HEK293 (cell line): ENCODE data around the gene REPS2.

ENCODE experiments used
- CTCF ChIA-PET: fragments of 350-600 bp; formaldehyde crosslinking; extraction: SDS; loops from one replicate; lab custom pipeline; 2021; ENCODE audit warnings: antibody characterized with exemption; lab: Yijun Ruan, JAX
- POLR2A ChIA-PET: fragments of 300-600 bp; formaldehyde crosslinking; extraction: SDS; loops from one replicate; lab custom pipeline; 2020; ENCODE audit warnings: antibody characterized with exemption, inconsistent platforms; lab: Yijun Ruan, JAX
- H3K27ac ChIP-seq: fragments of 200-500 bp; sonication (Bioruptor generic); 2 replicates; pipeline ENCODE4 v1.5.1; 2014; ENCODE audit warnings: low read depth, low read length, control low read depth, inconsistent platforms; ENCODE audit errors: extremely low read depth
- H3K36me3 ChIP-seq, 2 experiments: fragments of 200-500 bp in 1 of 2; sonication (Bioruptor generic) in 1 of 2; 1 replicate in 1 of 2; 2 replicates in 1 of 2; pipeline ENCODE4 v1.5.1; 2014 to 2017; ENCODE audit warnings: inconsistent platforms in 2 of 2, low read length in 2 of 2; ENCODE audit not compliant: control insufficient read depth in 2 of 2, insufficient read depth in 1 of 2
- H3K4me1 ChIP-seq: fragments of 200-500 bp; sonication (Bioruptor generic); 2 replicates; pipeline ENCODE4 v1.5.1; 2014; ENCODE audit warnings: mild to moderate bottlenecking, low read length, inconsistent platforms; ENCODE audit not compliant: control insufficient read depth, insufficient read depth
- H3K4me3 ChIP-seq: 2 replicates; pipeline ENCODE4 v1.5.1; 2011; ENCODE audit warnings: low read depth, mild to moderate bottlenecking, control low read depth, low read length, moderate library complexity
- H3K9me3 ChIP-seq: fragments of 200-500 bp; sonication (Bioruptor generic); 2 replicates; pipeline ENCODE4 v1.5.1; 2014; ENCODE audit warnings: low read depth, low read length, inconsistent platforms; ENCODE audit not compliant: control insufficient read depth, insufficient read depth
- GLIS1 ChIP-seq: fragments of 450-650 bp; formaldehyde crosslinking; IDR thresholded peaks from 2 replicates; pipeline ENCODE4 v1.5.1; 2016; ENCODE audit warnings: missing biosample characterization, missing genetic modification characterization
- HOXA7 ChIP-seq: sonication (generic); formaldehyde crosslinking; IDR thresholded peaks from 2 replicates; pipeline ENCODE4 v1.8.1; 2022; ENCODE audit warnings: missing genetic modification reagents, borderline replicate concordance
- MEIS1 ChIP-seq: sonication (generic); formaldehyde crosslinking; IDR thresholded peaks from 2 replicates; pipeline ENCODE4 v1.8.1; 2022; ENCODE audit warnings: missing genetic modification reagents, mild to moderate bottlenecking, borderline replicate concordance
- PRDM2 ChIP-seq: fragments of 450-650 bp; formaldehyde crosslinking; IDR thresholded peaks from 2 replicates; pipeline ENCODE4 v1.5.1; 2016; ENCODE audit warnings: missing biosample characterization, missing genetic modification characterization, borderline replicate concordance
- YY1 ChIP-seq: fragments of 450-650 bp; formaldehyde crosslinking; IDR thresholded peaks from 2 replicates; pipeline ENCODE4 v1.5.1; 2018; ENCODE audit warnings: missing biosample characterization, missing genetic modification characterization
- YY2 ChIP-seq: fragments of 450-650 bp; formaldehyde crosslinking; IDR thresholded peaks from 2 replicates; pipeline ENCODE4 v1.5.1; 2016; ENCODE audit warnings: missing biosample characterization, missing genetic modification characterization
- ZBTB17 ChIP-seq: fragments of 450-650 bp; formaldehyde crosslinking; IDR thresholded peaks from 2 replicates; pipeline ENCODE4 v1.5.1; 2016; ENCODE audit warnings: missing biosample characterization, missing genetic modification characterization
- ZBTB6 ChIP-seq: fragments of 450-650 bp; formaldehyde crosslinking; IDR thresholded peaks from 2 replicates; pipeline ENCODE4 v1.5.1; 2017; ENCODE audit warnings: missing biosample characterization, missing genetic modification characterization
- ZFP3 ChIP-seq: fragments of 450-650 bp; formaldehyde crosslinking; IDR thresholded peaks from 2 replicates; pipeline ENCODE4 v1.5.1; 2016; ENCODE audit warnings: low read depth, missing biosample characterization, missing genetic modification characterization
- ZNF114 ChIP-seq: fragments of 450-650 bp; formaldehyde crosslinking; IDR thresholded peaks from 2 replicates; pipeline ENCODE4 v1.5.0; 2017; ENCODE audit warnings: missing biosample characterization, missing genetic modification characterization
- ZNF23 ChIP-seq: fragments of 450-650 bp; formaldehyde crosslinking; IDR thresholded peaks from 2 replicates; pipeline ENCODE4 v1.5.1; 2016; ENCODE audit warnings: missing biosample characterization, missing genetic modification characterization, borderline replicate concordance
- ZNF423 ChIP-seq: fragments of 450-650 bp; formaldehyde crosslinking; IDR thresholded peaks from 2 replicates; pipeline ENCODE4 v1.5.1; 2016; ENCODE audit warnings: missing biosample characterization, missing genetic modification characterization
- ZNF449 ChIP-seq: fragments of 450-650 bp; formaldehyde crosslinking; IDR thresholded peaks from 2 replicates; pipeline ENCODE4 v1.5.1; 2017; ENCODE audit warnings: missing biosample characterization, mild to moderate bottlenecking, missing genetic modification characterization, moderate library complexity
- ZNF596 ChIP-seq: fragments of 450-650 bp; IDR thresholded peaks from 2 replicates; pipeline ENCODE4 v1.5.0; 2018; ENCODE audit warnings: missing biosample characterization, mild to moderate bottlenecking, missing genetic modification characterization, moderate library complexity
- ZNF664 ChIP-seq: fragments of 450-650 bp; formaldehyde crosslinking; IDR thresholded peaks from 2 replicates; pipeline ENCODE4 v1.5.1; 2016; ENCODE audit warnings: missing biosample characterization, missing genetic modification characterization
- ZNF677 ChIP-seq: fragments of 450-650 bp; IDR thresholded peaks from 2 replicates; pipeline ENCODE4 v1.5.0; 2018; ENCODE audit warnings: missing biosample characterization, mild to moderate bottlenecking, missing genetic modification characterization, moderate library complexity
- ZSCAN23 ChIP-seq: fragments of 450-650 bp; formaldehyde crosslinking; IDR thresholded peaks from 2 replicates; pipeline ENCODE4 v1.5.1; 2016; ENCODE audit warnings: missing biosample characterization, missing genetic modification characterization
- ZSCAN5A ChIP-seq: fragments of 450-650 bp; formaldehyde crosslinking; IDR thresholded peaks from 2 replicates; pipeline ENCODE4 v1.5.1; 2016; ENCODE audit warnings: missing biosample characterization, missing genetic modification characterization
- TF ChIP-seq, protein P1 (sequence below): fragments of 450-650 bp; formaldehyde crosslinking; IDR thresholded peaks from 2 replicates; pipeline ENCODE4 v1.5.1; 2016; ENCODE audit warnings: missing biosample characterization, missing genetic modification characterization, borderline replicate concordance

REPS2 gene

GRCh38 chrX:17042037-17042436, 95.6 kb downstream of the REPS2 start:
- Histone ChIP-seq H3K4me3 (no peak overlapping the region), H3K36me3 (no peaks in the 10 kb centered on the region), H3K27ac (no peak overlapping the region), H3K4me1 (peaks cover 9% of the 10 kb centered on the region), H3K9me3 (no peaks in the 10 kb centered on the region)
- ChIA-PET CTCF (interaction anchor here (0.6 to 15.1 kb wide), 5 partner anchors 10 to 158 kb away, joined by 3 to 192 read pairs (median 3); no protein-coding TSS in a partner anchor), POLR2A (no interaction called here)
- TF ChIP-seq MEIS1 (CRISPR knock-in tag): no peak
- no peak for TF ChIP-seq ZNF449
- no peak for TF ChIP-seq YY2 (tag by site-specific recombination)
- TF ChIP-seq GLIS1 (tag by site-specific recombination): no peak
- TF ChIP-seq ZSCAN5A (tag by site-specific recombination): no peak
- TF ChIP-seq ZNF664: no peak
- TF ChIP-seq PRDM2 (tag by site-specific recombination): no peak
- TF ChIP-seq ZNF114: no peak
- no peak for TF ChIP-seq HOXA7
- TF ChIP-seq ZSCAN23: no peak
- TF ChIP-seq, protein P1, sequence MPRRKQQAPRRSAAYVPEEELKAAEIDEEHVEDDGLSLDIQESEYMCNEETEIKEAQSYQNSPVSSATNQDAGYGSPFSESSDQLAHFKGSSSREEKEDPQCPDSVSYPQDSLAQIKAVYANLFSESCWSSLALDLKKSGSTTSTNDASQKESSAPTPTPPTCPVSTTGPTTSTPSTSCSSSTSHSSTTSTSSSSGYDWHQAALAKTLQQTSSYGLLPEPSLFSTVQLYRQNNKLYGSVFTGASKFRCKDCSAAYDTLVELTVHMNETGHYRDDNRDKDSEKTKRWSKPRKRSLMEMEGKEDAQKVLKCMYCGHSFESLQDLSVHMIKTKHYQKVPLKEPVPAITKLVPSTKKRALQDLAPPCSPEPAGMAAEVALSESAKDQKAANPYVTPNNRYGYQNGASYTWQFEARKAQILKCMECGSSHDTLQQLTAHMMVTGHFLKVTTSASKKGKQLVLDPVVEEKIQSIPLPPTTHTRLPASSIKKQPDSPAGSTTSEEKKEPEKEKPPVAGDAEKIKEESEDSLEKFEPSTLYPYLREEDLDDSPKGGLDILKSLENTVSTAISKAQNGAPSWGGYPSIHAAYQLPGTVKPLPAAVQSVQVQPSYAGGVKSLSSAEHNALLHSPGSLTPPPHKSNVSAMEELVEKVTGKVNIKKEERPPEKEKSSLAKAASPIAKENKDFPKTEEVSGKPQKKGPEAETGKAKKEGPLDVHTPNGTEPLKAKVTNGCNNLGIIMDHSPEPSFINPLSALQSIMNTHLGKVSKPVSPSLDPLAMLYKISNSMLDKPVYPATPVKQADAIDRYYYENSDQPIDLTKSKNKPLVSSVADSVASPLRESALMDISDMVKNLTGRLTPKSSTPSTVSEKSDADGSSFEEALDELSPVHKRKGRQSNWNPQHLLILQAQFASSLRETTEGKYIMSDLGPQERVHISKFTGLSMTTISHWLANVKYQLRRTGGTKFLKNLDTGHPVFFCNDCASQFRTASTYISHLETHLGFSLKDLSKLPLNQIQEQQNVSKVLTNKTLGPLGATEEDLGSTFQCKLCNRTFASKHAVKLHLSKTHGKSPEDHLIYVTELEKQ (tag by site-specific recombination): no peak
- no peak for TF ChIP-seq ZNF23 (tag by site-specific recombination)
- no peak for TF ChIP-seq ZNF596
- TF ChIP-seq ZBTB6 (tag by site-specific recombination): no peak
- no peak for TF ChIP-seq YY1 (tag by site-specific recombination)
- no peak for TF ChIP-seq ZBTB17 (tag by site-specific recombination)
- TF ChIP-seq ZNF423 (tag by site-specific recombination): no peak
- TF ChIP-seq ZNF677: no peak
- no peak for TF ChIP-seq ZFP3
